MV-4-11 (cell line): ENCODE measurements around the gene FGGY.
A peak's percentile ranks its signal among the peaks of the same experiment; 100 is the strongest.
"Not testable (repeated sequence)": the region's sequence is repeated elsewhere in the genome, so short reads cannot be mapped to it uniquely, and the experiment has no call there.

Experiments
- DNase-seq: peaks from one replicate; lab custom pipeline; 2025; lab: John Stamatoyannopoulos, UW

Gene FGGY

DNA sequence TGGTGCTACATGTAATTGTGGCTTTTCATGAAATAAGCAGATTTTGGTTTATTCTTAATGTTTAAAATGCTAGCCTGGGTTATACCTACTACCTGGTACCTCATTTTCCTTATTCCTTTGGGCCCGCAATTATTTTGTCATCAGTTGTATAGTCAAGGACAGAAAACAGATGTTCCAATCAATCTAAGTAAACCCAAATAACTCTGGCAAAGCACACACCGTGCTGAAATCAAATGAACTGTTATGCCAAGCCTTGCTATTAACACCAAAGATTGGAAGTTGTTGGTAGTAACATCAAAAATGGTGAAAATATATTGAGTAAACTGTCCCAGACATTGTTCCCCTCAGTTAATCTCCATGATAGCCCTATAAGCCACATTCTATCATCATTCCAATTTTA lies 248.9 kb downstream of the FGGY start:
- no peak for DNase-seq

DNA sequence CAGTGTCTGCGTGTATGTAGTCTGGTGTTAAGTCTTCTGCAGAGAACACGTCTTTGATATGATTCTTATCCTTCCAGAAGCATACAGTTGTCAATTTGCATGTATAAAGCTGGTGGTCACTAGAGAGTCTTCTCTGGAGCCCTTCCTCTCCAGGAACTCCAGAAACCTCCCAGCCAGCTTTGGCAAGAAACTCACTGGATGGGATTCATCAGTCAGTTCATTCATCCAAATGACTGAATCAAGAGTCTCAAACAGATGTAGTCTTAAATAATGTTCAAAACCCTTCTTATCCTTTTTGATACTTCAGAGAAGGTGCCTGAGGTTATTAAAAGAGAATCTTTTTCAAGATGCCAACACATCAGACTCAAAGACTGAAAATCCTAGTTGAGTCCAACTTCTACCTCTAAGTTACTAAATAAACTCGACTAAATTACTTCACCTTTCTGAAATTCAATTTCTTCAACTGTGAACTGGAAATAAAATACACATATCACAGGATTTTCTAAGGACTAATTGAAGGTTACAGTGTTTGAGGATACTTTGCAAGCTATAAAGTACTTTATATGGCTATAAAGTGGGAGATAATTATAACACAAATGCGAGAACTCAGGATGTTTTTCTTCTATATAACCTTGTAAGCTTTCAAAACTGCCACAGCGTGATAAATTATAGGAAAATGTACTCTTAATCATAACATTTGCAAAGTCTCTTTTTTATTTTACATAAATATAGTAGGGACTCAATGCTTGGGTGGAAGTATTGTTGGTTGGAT lies 252.4 kb downstream of the FGGY start:
- DNase-seq: no peak

DNA sequence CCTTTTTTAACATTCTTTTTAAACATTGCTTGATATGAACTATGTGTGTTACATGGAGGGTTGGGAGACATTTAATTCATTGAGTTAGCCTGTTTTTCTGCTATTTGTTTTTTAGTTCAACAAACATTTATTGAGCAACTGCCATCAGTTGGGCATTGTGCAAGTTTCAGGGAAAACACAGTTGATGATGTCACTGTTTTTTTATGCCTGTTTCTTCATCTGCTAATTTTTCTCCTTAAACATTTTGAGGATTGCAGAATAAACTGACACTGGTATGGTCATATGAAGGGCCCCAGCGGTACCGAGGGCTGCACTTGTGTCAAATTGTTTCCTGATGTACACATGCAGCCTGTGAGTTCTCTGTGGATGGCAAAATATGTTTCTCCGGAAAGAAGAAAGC lies 253.0 kb downstream of the FGGY start:
- peak; percentile 93 for DNase-seq

DNA sequence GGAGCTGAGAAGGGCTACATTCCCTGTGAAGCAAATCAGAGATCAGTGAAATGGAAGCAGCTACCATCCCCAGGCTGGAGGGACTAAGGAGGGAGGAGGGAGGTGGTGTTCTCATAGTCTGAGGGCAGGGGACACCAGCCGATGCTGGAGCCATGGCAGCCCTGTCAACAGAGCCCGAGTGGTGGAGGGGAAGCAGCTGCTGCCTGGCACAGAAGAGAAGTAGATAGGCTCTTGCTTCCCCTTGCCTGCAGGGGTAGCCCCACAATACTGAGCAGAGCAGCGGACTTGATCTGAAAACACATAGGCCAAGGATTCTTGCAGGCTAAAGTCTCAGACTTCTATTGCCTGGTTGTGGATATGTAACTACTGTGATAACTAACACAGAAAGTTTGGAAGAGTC lies 255.1 kb downstream of the FGGY start:
- DNase-seq: peak; percentile 49

DNA sequence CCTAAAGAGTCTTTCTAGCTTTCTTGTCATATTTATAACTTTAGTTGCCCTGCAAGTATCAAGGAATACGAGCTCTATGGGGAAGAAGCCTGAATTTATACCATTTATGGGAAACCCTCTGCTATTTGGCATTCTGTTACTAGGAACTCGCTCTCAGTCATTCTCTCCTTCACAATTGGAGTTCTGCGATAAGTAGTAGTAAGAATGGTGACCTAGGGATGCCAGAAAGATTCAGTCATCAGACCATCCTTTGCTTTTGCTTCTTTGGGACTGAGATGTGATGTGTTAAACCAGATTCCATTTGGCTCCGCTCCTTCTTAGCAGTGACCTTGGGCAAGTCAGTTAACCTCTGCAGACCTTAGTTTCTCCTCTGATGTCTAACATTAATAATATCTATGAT lies 256.5 kb downstream of the FGGY start:
- DNase-seq: no peak

DNA sequence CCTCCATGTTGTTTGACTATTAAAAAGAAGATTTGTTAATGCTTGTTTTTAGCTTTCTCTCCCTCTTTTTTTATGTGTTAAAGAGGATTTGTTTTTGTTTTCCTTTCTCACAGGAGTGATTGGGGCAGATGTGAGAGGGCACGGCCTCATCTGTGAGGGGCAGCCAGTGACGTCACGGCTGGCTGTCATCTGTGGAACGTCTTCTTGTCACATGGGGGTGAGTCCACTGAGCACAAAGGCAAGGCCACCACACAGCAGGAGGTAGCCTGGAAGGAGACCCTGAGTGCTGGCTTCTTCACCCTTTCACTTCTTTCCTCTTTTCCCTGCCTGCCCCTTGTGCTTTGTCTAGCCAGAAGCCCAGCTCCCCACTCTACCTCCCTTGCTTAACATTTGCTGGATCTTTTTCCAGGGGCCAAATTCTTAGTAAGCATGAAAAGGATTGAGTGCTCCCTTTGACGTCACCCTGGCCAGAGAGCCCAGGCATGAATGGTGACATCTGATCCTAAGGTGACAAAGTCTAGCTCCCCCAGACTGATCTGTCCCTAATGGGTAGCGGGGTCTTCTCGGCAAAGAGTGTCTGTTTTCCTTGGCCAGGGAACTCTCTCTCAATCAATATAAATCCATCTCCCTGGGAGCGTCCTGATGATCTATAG lies 257.2 kb downstream of the FGGY start:
- DNase-seq: no peak

DNA sequence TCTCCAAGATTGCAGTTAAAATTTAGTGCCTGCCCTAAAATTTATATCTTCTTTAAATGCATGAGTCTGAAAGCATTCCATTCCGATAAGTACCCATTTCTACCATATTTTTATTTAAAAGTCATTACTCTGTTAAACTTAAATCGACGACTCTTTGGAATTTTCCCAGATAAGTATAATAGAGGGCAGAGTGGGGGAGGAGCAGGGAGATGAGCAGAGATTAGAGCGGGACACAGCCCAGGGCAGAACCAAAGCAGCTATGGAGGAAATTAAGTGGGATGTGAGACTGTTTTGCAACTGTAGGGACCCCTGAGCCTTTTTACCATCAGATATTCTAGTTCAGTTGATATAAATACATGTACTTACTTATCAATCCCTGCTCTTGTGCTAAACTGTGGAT lies 257.9 kb downstream of the FGGY start:
- no peak for DNase-seq

DNA sequence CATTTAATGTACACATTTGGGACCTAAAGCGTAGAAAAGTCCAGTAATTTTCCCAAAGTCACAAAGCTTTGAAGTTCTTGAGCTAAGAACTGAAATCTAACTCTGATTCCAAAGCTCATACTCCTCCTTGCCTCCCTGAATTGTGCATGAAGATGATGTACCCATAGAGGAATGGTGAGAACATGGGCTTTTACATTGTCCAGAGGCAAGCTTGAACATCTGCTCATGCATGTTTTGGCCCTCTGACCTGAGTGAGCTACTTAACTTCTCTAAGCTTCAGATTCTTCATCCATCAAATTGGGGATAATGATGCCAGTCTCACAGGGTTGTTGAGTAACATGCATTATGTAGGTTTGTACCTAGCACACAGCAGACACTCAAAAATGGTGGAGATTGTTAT lies 259.5 kb downstream of the FGGY start:
- no peak for DNase-seq

DNA sequence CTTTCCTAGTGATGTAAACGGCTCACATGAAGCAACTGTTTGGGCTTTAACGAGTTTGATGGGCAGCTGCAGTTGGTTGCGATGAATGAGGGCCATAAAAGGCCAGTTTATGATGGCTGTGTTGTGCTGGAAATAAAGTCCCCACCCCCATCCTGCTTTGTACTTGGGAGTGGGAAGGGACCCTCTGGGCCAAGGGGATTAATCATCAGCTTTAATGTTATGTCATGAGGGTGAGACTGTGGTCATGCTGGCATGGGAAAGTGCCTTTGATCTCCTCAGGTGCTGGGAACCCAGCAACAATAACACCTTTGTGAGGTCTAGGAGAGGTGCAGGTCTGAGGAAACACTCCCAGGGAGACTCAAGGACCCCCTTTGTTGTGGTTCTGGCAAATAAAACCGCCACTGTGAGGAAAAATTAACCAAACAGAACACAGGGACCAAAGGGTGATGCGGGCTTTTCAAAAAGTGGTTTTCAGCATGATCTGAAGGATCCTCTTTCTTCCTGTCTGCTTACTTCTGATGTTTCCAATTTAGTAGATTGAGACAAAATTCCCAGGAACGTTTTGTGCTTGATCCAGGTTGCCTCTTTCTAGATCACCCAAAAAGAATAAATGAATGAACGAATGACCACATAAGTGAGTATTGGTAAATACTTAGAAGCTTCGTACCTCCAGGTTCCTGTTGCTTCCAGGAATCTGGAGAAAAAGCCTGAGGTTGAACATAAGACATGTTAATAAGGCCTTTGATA lies 260.1 kb downstream of the FGGY start:
- DNase-seq: no peak

DNA sequence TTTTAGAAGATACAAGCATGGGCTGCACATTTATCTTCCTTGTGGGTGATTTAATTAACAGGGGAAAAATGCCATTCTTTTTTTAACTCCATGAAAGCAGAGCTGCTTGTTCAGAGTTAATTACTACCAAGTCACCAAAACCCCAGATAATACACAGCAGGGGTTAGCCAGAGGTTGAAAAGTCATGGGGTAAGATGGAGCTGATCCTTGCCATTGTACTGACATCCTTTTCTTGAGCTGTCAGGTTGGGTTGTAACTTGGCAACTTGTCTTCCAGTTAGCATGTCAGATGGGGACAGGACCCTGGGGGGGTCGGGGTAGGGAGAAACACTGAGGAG lies 260.6 kb downstream of the FGGY start:
- no peak for DNase-seq

DNA sequence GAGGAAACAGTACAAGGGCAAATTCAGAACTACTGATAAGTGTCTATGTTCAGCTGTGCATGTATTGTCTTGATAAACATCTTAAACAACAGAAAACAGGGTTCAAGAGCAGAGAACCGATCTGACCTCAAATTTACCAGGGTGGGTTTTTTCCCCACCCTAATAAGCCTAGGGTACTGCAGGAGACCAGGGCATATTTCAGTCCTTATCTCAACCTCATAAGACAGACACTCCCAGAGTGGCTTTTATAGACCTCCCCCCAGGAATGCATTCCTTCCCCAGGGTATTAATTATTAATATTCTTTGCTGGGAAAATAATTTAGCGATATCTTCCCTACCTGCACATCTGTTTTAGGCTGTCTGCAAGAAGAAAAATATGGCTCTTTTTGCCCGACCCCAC lies 261.7 kb downstream of the FGGY start:
- not testable (repeated sequence) for DNase-seq

DNA sequence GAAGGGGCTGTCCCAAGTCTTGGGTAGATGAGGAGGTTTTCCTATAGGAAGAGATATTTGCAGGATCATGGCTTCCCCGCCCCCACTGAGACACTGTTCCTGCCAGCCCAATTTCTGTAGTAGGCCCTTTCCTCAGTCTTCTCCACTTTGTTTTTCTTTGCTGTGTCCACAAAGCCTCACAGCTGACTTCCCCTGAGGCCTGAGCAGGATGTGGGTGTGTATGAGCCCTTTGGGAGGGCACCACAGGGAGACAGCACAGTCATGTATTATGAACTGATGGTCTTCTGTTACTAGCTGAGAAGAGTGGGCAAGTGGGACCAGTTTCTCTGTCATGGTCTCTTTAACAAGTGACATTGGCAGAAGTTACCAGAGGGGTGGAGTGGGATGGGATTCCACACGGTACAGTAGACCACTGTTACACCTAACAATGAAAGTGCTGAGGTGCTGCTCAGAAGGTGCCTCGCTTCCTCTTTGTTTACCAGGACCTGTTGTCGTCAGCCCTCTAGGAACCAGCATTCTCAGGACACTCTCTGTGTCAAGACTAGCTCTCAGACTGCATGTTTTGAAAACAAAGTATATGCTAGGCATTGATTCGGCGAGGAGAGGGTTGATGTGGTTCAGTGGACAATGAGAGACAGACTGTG lies 264.0 kb downstream of the FGGY start:
- peak; percentile 48 for DNase-seq

DNA sequence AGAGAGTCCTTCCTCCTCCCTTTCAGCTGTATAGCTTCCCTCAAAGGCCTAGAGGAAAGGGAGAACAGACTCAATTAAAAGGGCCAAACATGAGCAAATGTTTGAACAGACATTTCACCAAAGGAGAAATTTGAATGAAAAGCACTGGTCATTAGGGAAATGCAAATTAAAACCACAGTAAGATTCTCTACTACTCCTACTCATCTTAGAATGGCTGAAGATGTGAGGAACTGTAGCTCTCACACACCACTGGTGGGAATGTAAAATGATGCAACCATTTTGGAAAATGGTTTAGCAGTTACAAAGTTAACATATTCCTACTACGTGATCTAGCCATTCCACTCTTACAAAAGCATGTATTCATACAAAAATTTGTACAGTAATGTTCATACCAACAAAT lies 264.9 kb downstream of the FGGY start:
- peak; percentile 14 for DNase-seq

DNA sequence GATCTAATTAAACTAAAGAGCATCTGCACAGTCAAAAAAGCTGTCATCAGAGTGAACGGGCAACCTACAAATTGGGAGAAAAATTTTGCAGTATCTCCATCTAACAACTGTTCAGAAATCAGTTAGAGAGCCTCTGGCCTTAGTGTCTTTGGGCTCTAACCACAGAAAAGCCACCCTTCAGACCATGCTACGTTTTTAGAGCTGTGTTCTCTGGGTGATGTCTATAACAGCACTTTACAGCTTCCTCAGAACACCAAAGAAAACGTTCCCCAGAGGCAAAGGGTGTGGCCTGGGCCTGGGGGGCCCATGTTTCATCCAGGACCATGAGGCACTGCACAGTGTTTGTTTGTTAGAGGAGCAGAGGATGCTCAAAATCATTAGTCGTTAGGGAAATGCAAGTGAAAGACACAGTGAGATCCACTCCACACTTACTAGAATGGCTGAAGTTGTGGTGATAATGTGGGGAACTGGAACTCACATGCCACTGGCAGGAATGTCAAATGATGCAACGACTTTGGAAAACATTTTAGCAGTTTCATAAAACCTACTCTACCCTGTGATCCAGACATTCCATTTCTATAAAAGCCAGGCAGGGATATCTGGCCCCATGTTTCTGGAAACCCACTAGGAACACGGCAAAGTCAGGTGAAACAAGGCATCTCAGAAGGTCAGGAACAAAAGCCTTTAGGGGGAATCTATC lies 267.4 kb downstream of the FGGY start:
- DNase-seq: peak; percentile 74

DNA sequence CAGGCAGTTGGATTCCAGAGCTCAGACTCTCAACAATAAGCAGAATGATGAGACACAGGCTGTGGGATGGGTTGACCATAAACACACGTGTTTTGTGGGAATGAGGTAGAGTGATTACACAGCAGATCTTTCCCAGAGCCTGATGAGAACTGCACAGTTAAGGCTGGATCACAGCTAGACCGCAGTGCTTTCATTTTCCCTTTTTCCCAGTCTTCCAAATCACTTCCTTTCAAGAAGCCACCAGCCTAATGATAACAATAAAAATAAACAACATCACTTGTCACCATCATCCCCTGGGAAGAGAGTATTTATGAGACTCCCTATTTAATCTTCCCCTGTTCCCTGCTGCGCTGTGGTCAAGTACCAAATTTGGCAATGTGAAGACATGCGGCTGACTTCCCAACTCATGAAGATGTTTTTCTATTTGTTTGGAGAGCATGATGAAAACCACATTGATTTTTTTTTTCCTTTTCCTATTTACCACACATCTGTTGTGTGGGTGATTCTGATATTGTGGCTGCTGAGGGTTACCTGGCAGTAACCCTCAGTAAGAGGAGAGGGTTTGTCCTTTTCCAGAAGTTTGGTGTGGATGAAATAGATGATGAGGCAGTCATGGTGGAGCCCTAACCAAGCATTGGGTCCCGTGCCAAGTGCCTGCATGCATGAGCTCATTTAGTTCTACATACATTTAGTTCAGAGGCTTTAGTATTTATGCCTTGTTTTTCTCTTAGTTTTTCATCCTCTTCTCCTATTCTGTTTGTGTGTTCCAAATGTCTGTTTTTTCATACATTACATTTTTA lies 268.9 kb downstream of the FGGY start:
- DNase-seq: no peak

DNA sequence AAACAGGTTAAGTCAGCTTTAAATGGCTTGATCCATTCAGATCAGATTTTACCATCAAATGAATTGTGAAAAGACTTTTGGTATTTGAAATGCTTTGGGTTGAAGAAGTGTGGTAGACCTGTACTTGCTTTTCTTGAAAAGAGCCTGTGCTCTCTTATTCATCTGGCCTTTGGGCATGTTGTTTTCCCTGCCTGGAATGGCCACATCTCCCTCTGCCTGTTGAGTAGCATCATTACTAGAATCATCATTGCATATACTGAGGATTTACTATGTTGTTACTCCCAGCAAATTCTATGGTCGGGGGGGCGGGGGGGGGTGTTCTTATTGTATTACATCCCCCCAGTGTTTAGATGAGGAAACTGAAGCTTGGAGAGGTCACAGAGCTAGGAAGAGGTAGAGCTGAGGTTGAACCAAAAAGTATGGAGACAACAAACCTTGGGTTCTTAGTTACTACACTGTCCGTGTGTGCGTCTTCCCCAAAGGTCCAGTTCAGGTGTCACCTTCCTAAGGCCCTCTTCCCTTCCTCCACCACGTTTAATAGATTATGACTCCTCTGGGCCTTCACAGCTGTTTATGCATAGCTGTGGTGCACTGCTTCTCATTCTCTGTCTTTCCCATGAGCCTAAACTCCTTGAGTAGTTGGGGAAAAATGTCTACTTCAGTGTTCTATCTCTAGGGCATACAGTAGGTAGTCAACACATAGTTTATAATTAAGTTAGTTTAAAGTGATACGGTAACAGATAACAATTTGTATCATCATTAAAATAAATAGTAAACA lies 271.5 kb downstream of the FGGY start:
- no peak for DNase-seq

DNA sequence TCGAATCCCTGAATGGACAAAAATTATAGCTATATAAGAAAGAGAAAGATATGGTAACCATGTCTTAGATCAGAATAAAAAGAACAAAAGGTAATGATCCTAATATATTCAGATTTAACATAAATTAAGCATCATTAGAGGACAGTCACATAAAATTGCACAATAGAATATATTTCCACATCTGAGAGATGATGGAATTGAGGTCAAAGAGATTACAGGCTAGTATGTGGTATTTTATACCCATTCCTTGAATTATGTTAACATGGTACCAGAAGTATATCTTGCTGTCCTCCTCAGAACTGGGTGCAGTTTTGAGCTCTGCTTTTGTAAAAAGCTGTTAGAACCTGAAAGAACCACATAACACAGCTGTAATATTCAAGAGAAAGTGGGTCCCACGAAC lies 272.3 kb downstream of the FGGY start:
- DNase-seq: peak; percentile 30

DNA sequence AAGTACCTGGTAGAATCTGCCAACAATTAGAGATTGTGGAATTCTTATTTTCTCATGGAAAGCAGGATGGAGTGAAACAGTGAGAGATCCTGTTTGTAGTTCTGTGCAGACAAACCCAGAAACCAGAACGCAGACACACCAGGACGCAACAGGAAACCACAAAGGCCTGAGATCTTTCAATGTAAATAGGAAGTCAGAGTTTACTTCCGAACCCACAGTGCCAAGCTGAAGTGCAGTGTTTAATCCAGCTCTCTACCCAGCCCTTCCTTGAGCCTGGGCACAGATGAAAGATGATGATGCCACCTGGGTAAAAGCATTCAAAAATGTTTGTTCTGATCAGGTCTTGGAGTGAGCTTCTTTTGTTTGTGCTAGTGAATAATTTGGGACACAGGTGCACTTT lies 273.6 kb downstream of the FGGY start:
- DNase-seq: peak; percentile 82

DNA sequence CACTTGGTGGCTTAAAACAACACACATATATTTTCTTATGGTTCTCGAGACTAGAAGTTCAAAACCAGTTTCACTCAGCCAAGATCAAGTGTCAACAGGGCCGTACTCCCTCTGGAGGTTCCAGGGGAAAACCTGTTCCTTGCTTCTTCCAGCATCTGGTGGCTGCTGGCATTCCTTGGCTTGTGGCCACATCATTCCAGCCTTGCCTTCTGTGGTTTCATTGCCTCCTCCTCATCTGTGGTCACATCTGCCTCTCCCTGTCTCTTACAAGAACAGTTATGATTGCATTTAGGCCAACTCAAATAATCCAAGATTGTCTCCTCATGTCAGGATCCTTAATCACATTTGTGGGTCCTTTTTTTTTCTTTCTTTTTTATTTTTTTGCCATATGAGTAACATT lies 277.2 kb downstream of the FGGY start:
- DNase-seq: no peak

DNA sequence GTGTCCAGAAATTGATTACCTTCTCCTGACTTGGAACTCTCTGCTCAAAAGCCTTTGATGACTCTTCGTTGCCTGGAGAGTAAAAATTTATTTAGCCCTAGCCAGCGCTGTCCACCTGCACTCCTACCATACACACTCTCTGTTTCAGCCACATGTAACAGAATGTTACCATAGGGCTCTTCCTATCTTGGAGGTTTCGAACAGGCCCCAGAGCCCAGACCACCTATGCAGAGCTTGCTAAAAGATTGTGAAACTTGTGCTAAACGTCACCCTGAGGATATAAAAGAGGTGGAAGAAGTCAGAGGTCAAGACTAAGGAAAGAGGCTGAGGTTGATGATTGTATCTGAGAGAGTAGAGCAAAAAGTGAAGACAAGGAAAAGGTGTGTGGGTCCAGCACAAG lies 280.9 kb downstream of the FGGY start:
- no peak for DNase-seq

DNA sequence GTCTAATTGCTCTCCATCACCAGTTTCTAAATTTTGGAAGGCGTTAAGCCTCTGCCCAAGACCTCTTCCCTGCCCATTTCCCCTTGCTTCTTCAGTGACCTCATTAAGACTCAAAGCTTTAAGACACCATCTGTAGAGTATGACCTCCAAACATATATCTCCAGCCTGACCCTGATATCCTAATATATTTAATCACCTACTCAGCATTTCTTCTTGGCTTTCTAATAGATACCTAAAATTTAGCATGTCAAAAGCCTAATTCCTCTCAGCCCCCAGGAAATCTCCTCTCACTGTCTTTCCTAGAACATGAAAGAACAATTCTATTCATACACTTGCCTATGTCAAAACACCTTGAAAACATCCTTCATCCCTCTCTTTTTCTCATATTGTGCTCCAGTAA lies 282.3 kb downstream of the FGGY start:
- no peak for DNase-seq
